Esophagus muscularis mucosa (tissue), 3 donors: ENCODE data around the gene NAXD.

Source experiments
- POLR2A ChIP-seq: fragments of 450-650 bp; IDR thresholded peaks from one replicate; pipeline ENCODE4 v1.6.1; 2017; ENCODE audit warnings: antibody characterized with exemption, moderate library complexity, mild to moderate bottlenecking, low read depth
- TF ChIP-seq, protein P1 (sequence below), 3 experiments: fragments of 200-600 bp in 2 of 3; fragments of 450-650 bp in 1 of 3; sonication (generic) in 2 of 3; IDR thresholded peaks; one replicate each; pipeline ENCODE4 v1.5.1; 2017 to 2019; ENCODE audit warnings: antibody characterized with exemption in 3 of 3, mild to moderate bottlenecking in 2 of 3, moderate library complexity in 1 of 3

- TF ChIP-seq POLR2A = no peak
- TF ChIP-seq, protein P1, sequence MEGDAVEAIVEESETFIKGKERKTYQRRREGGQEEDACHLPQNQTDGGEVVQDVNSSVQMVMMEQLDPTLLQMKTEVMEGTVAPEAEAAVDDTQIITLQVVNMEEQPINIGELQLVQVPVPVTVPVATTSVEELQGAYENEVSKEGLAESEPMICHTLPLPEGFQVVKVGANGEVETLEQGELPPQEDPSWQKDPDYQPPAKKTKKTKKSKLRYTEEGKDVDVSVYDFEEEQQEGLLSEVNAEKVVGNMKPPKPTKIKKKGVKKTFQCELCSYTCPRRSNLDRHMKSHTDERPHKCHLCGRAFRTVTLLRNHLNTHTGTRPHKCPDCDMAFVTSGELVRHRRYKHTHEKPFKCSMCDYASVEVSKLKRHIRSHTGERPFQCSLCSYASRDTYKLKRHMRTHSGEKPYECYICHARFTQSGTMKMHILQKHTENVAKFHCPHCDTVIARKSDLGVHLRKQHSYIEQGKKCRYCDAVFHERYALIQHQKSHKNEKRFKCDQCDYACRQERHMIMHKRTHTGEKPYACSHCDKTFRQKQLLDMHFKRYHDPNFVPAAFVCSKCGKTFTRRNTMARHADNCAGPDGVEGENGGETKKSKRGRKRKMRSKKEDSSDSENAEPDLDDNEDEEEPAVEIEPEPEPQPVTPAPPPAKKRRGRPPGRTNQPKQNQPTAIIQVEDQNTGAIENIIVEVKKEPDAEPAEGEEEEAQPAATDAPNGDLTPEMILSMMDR (IDR thresholded peaks at IDR 0.05) = no peak
Measured at GRCh38 chr13:110685305-110686020, 70.1 kb downstream of the NAXD start.
